ENCODE results near the gene PLPPR2.

GRCh38 chr19:11400798-11401197 is 45.6 kb downstream of the PLPPR2 start:
- TF ChIP-seq CTCF (conservative IDR thresholded peaks at IDR 0.05 in 1 of 2, IDR thresholded peaks at IDR 0.05 in 1 of 2; ENCODE audit: extremely low read depth in 1 of 2, insufficient read depth in 1 of 2, low read depth in 1 of 2, low read length in 2 of 2) (no peak), EZH2 (IDR thresholded peaks at IDR 0.05; ENCODE audit: borderline replicate concordance, low read length) (no peak)
